Left ventricle myocardium superior (tissue), 1 donor: ENCODE measurements around the gene MAGEF1. TPM values are rescaled to one million over a fixed set of nuclear protein-coding genes. Genes with fewer than 3 reads are reported as not detected.
A peak's percentile ranks its signal among the peaks of the same experiment; 100 is the strongest.

Source experiments
- ATAC-seq: fragments of 200-7000 bp; cut with Tn5 transposase; one replicate; pipeline ENCODE4 v1.9.1; 2020; ENCODE audit warnings: mild to moderate bottlenecking, moderate library complexity
- DNase-seq: peaks from one replicate; pipeline ENCODE4 v3.0.0-alpha.2; 2020
- intact Hi-C: fragments of 100-400 bp; cut with micrococcal nuclease; formaldehyde crosslinking; loops from one replicate; pipeline ENCODE4 v1.11.0; 2022
- total RNA-seq: library from RNA; stranded (reverse); fragmentation: NEBNext Ultra II Directional; extraction: Animal tissue kit (Norgen Biotek cat#: 25700); gene quantifications from one replicate; pipeline ENCODE4 v1.2.1, GENCODE V29; 2021
- donor health status: DM: no; HTN: yes; CAD: no; lungs with severe emphysema.

Gene MAGEF1
- total RNA-seq, 1 donor from 2014 or later, result 27.4 TPM

- ATAC-seq (peak; percentile 86), DNase-seq (peak; percentile 76)
- intact Hi-C loops, result no loop called here
Measured at GRCh38 chr3:184679056-184679816, 32.6 kb downstream of the MAGEF1 start.

GRCh38 chr3:184678317-184679055, 33.4 kb downstream of the MAGEF1 start:
- ATAC-seq (peak; percentile 51), DNase-seq (no peak)
- intact Hi-C loops, result no loop called here

- intact Hi-C loops, result no loop called here
- no peak for DNase-seq
- ATAC-seq, result no peak
Measured at GRCh38 chr3:184677344-184678316, 34.2 kb downstream of the MAGEF1 start.

GRCh38 chr3:184676927-184677326, 34.9 kb downstream of the MAGEF1 start:
- ATAC-seq (no peak), DNase-seq (no peak)
- intact Hi-C loops, result no loop called here

GRCh38 chr3:184674626-184675025, 37.2 kb downstream of the MAGEF1 start:
- no peak for ATAC-seq
- intact Hi-C loops, result no loop called here
- no peak for DNase-seq

- ATAC-seq (no peak), DNase-seq (no peak)
- intact Hi-C loops, result no loop called here
Measured at GRCh38 chr3:184672977-184673870, 38.6 kb downstream of the MAGEF1 start.

GRCh38 chr3:184672335-184672734, 39.5 kb downstream of the MAGEF1 start:
- DNase-seq, result no peak
- no peak for ATAC-seq
- intact Hi-C loops, result no loop called here

GRCh38 chr3:184670091-184670602, 41.7 kb downstream of the MAGEF1 start:
- ATAC-seq, result no peak
- DNase-seq, result no peak

GRCh38 chr3:184669578-184669977, 42.3 kb downstream of the MAGEF1 start:
- ATAC-seq, result no peak
- no peak for DNase-seq
- intact Hi-C loops, result no loop called here

More at GRCh38 chr3:184670091-184670602, 41.7 kb downstream of the MAGEF1 start:
- intact Hi-C loops, result no loop called here

GRCh38 chr3:184666442-184666841, 45.4 kb downstream of the MAGEF1 start:
- no peak for ATAC-seq
- intact Hi-C loops, result no loop called here
- DNase-seq, result no peak

GRCh38 chr3:184665101-184665500, 46.8 kb downstream of the MAGEF1 start:
- ATAC-seq (no peak), DNase-seq (no peak)
- intact Hi-C loops, result no loop called here

GRCh38 chr3:184663756-184664155, 48.1 kb downstream of the MAGEF1 start:
- ATAC-seq, result no peak
- intact Hi-C loops, result no loop called here
- peak; percentile 15 for DNase-seq

GRCh38 chr3:184663356-184663755, 48.5 kb downstream of the MAGEF1 start:
- DNase-seq (peak; percentile 16), ATAC-seq (no peak)
- intact Hi-C loops, result no loop called here

- intact Hi-C loops, result no loop called here
- peak; percentile 29 for DNase-seq
- ATAC-seq, result peak; percentile 58
Measured at GRCh38 chr3:184662187-184662586, 49.7 kb downstream of the MAGEF1 start.

GRCh38 chr3:184660931-184661330, 50.9 kb downstream of the MAGEF1 start:
- intact Hi-C loops, result no loop called here
- ATAC-seq (no peak), DNase-seq (no peak)
